Measurements from ENCODE around the gene CDKL1. TPM values are rescaled to one million over a fixed set of nuclear protein-coding genes. Genes with fewer than 3 reads are reported as not detected.

Gene CDKL1
- polyA plus RNA-seq, 3 donors, result 1.2 to 2.5 (median 1.3) TPM

GRCh38 chr14:50397390-50398188, 908 bp upstream of the CDKL1 start:
- DNase-seq, result no peak
- intact Hi-C loops (cut with micrococcal nuclease), result no loop called here
- H2AFZ ChIP-seq (ENCODE audit: insufficient read depth, low read depth, low read length, poor library complexity, severe bottlenecking), result peak overlapping the region; percentile 85
- H3K9me3 Mint-ChIP-seq, result no peaks in the 10 kb centered on the region
- H3K4me2 ChIP-seq (replicated peaks; ENCODE audit: extremely low read depth, low read length, poor library complexity, severe bottlenecking), result peak overlapping the region; percentile 96
- peaks cover 0 to 10% of the 10 kb centered on the region in 2 donors for H3K27me3 ChIP-seq (ENCODE audit: control insufficient read depth in 2 of 2, insufficient read depth in 2 of 2, low read length in 2 of 2)
- peak overlapping the region; percentile 47 for H3K9ac ChIP-seq (ENCODE audit: insufficient read depth, low read length, poor library complexity, severe bottlenecking)
- H3K36me3 Mint-ChIP-seq, result no peaks in the 10 kb centered on the region
- peaks cover 7 to 11% (median 7%) of the 10 kb centered on the region in 3 donors for H3K27me3 Mint-ChIP-seq (ENCODE audit: low read depth in 3 of 3)
- H3K4me1 ChIP-seq (ENCODE audit: control insufficient read depth in 1 of 2, insufficient read depth in 2 of 2, low read length in 2 of 2), result peaks cover 12 to 14% of the 10 kb centered on the region in 2 donors
- H3K79me2 ChIP-seq (ENCODE audit: insufficient read depth, low read length), result no peaks in the 10 kb centered on the region
- no peaks in the 10 kb centered on the region for H3K9me3 ChIP-seq (replicated peaks in 1 of 2; ENCODE audit: control insufficient read depth in 1 of 2, insufficient read depth in 1 of 2, low read length in 2 of 2)
- H3K4me3 ChIP-seq (replicated peaks in 1 of 3; ENCODE audit: low read depth in 2 of 3, low read length in 3 of 3), result peak overlapping the region; percentile 51 to 77 (median 53)
- no peaks in the 10 kb centered on the region for H4K20me1 ChIP-seq (ENCODE audit: insufficient read depth, low read length)
- H3K4me1 Mint-ChIP-seq, result peaks cover 23% of the 10 kb centered on the region
- WGBS (ENCODE audit: insufficient coverage), result 11% methylated on average over 8 of the region's 9 CpGs
- no peaks in the 10 kb centered on the region for H3K36me3 ChIP-seq (replicated peaks in 1 of 2; ENCODE audit: control insufficient read depth in 1 of 2, insufficient read depth in 2 of 2, low read length in 2 of 2)
- peak overlapping the region; percentile 90 to 96 for H3K4me3 Mint-ChIP-seq
- TF ChIP-seq CTCF (IDR thresholded peaks at IDR 0.05), result no peak
- peak overlapping the region in 3 of 7 donors; percentile 16 to 81 (median 40) for H3K27ac Mint-ChIP-seq
- no peak overlapping the region for H3K27ac ChIP-seq (ENCODE audit: low read depth in 1 of 2, low read length in 2 of 2)

DNA sequence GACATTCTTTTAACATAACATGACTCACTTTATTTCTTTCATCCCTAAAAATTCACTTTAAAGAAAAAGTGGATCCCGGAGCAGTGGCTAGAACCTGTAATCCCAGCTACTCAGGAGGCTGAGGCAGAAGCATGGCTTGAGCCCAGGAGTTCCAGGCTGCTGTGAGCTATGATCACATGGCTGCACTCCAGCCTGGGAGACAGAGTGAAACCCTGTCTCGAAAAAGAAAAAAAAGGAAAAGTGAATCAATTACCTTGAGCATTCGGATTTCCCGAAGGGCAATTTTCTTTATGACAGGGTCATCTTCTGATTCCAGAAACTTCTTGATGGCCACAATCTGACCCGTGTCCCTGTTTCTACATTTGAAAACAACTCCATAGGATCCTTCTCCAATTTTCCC, 1.2 kb downstream of the CDKL1 start:
- intact Hi-C loops (cut with micrococcal nuclease), result no loop called here
- no peak for TF ChIP-seq CTCF (IDR thresholded peaks at IDR 0.05)
- H3K9me3 ChIP-seq (replicated peaks in 1 of 2; ENCODE audit: control insufficient read depth in 1 of 2, insufficient read depth in 1 of 2, low read length in 2 of 2), result no peaks in the 10 kb centered on the region
- H2AFZ ChIP-seq (ENCODE audit: insufficient read depth, low read depth, low read length, poor library complexity, severe bottlenecking), result no peak overlapping the region
- DNase-seq, result no peak
- 100% methylated on average over 5 of the region's 5 CpGs for WGBS (ENCODE audit: insufficient coverage)
- no peaks in the 10 kb centered on the region for H3K79me2 ChIP-seq (ENCODE audit: insufficient read depth, low read length)
- Mint-ChIP-seq H3K27ac (no peak overlapping the region), H3K4me1 (peaks cover 23% of the 10 kb centered on the region), H3K27me3 (ENCODE audit: low read depth in 3 of 3) (peaks cover 4 to 11% (median 7%) of the 10 kb centered on the region in 3 donors), H3K9me3 (no peaks in the 10 kb centered on the region), H3K36me3 (no peaks in the 10 kb centered on the region), H3K4me3 (peak overlapping the region; percentile 89 to 96)
- H3K36me3 ChIP-seq (replicated peaks in 1 of 2; ENCODE audit: control insufficient read depth in 1 of 2, insufficient read depth in 2 of 2, low read length in 2 of 2), result no peaks in the 10 kb centered on the region
- H4K20me1 ChIP-seq (ENCODE audit: insufficient read depth, low read length), result no peaks in the 10 kb centered on the region
- peaks cover 12 to 14% of the 10 kb centered on the region in 2 donors for H3K4me1 ChIP-seq (ENCODE audit: control insufficient read depth in 1 of 2, insufficient read depth in 2 of 2, low read length in 2 of 2)
- H3K4me2 ChIP-seq (replicated peaks; ENCODE audit: extremely low read depth, low read length, poor library complexity, severe bottlenecking), result peak overlapping the region; percentile 21
- peaks cover 0 to 10% of the 10 kb centered on the region in 2 donors for H3K27me3 ChIP-seq (ENCODE audit: control insufficient read depth in 2 of 2, insufficient read depth in 2 of 2, low read length in 2 of 2)
- no peak overlapping the region for H3K27ac ChIP-seq (ENCODE audit: low read depth in 1 of 2, low read length in 2 of 2)
- peak overlapping the region in 1 of 3 experiments; percentile 77 for H3K4me3 ChIP-seq (replicated peaks in 1 of 3; ENCODE audit: low read depth in 2 of 3, low read length in 3 of 3)
- no peak overlapping the region for H3K9ac ChIP-seq (ENCODE audit: insufficient read depth, low read length, poor library complexity, severe bottlenecking)
